Measurements from ENCODE around the gene UFM1.

DNA sequence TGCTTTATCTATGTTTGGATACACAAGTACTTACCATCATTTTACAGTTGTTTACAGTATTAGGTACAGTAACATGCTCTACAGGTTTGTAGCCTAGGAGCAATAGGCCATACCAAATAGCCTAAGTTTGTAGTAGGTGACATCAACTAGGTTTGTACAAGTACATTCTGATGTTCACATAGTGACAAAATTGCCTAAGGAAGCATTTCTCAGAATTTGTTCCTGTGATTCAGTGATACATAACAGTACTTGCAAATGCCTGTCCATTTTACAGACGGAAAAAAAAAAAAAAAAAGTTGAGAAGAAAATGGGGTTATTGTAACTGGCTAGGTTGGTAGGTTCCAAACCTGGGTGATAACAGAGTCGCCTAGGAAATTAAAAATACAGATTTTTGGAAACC is 13.6 kb downstream of the UFM1 start:
- TF ChIP-seq EZH2 (IDR thresholded peaks at IDR 0.05; ENCODE audit: borderline replicate concordance, insufficient read depth, low read length, poor library complexity, severe bottlenecking) (no peak), EP300 (conservative IDR thresholded peaks at IDR 0.05; ENCODE audit: poor library complexity, severe bottlenecking) (no peak), POLR2AphosphoS5 (IDR thresholded peaks at IDR 0.05) (no peak), TAF1 (IDR thresholded peaks at IDR 0.05; ENCODE audit: low read depth) (no peak), RAD21 (conservative IDR thresholded peaks at IDR 0.05) (no peak)
- TF ChIP-seq, protein P1, sequence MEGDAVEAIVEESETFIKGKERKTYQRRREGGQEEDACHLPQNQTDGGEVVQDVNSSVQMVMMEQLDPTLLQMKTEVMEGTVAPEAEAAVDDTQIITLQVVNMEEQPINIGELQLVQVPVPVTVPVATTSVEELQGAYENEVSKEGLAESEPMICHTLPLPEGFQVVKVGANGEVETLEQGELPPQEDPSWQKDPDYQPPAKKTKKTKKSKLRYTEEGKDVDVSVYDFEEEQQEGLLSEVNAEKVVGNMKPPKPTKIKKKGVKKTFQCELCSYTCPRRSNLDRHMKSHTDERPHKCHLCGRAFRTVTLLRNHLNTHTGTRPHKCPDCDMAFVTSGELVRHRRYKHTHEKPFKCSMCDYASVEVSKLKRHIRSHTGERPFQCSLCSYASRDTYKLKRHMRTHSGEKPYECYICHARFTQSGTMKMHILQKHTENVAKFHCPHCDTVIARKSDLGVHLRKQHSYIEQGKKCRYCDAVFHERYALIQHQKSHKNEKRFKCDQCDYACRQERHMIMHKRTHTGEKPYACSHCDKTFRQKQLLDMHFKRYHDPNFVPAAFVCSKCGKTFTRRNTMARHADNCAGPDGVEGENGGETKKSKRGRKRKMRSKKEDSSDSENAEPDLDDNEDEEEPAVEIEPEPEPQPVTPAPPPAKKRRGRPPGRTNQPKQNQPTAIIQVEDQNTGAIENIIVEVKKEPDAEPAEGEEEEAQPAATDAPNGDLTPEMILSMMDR (IDR thresholded peaks at IDR 0.05; ENCODE audit: poor library complexity, severe bottlenecking), result no peak
